Femur (tissue), 1 donor: ENCODE data around the gene OTOP3.
"Not testable (repeated sequence)": the region's sequence is repeated elsewhere in the genome, so short reads cannot be mapped to it uniquely, and the experiment has no call there.

Source experiments
- DNase-seq: peaks from one replicate; pipeline ENCODE4 v3.0.0-alpha.2; 2017

OTOP3 gene

DNA sequence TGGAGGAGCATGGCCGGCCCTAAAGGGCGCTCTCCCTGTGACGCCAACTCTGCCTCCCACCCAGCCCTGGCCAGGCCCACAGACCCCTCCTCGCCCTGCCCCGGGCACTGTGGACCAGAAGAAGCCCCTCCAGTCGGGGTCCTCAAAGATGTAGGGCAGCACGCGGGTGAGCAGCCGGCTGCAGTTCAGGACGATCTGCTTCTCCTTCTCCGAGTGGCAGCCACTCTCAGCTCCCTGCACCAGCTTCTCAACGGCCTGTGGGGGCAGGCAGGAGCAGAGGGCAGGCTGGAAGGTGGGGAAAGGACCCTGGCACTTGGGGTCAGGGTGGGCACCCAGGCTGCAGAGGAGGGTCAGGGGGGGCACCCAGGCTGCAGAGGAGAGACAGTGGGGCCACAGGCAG is 28.0 kb downstream of the OTOP3 start:
- no peak for DNase-seq

DNA sequence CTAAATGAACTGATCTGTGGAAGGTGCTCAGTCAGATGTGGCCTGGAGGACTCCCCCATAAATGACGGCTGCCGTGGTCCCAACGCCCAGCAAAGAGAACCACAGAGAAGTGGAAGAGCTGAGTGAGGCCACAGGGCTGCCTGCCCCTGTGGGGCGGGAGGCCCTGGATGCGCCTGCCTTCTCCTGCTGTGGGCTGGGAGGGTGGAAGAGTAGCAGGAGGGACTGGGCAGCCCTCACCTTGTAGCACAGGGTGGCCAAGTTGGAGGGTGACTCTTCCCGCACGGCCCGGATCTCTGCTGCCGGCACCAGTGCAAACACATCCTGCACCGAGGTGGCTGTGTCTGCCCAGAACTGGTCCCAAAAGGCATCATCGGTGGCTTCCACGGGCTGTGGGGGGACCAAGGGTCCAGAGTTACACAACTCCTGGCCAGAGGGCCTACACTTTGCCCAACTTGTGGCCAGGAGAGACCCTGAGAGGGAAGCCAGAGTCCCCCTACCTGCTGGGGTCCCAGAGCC is 28.6 kb downstream of the OTOP3 start:
- no peak for DNase-seq

DNA sequence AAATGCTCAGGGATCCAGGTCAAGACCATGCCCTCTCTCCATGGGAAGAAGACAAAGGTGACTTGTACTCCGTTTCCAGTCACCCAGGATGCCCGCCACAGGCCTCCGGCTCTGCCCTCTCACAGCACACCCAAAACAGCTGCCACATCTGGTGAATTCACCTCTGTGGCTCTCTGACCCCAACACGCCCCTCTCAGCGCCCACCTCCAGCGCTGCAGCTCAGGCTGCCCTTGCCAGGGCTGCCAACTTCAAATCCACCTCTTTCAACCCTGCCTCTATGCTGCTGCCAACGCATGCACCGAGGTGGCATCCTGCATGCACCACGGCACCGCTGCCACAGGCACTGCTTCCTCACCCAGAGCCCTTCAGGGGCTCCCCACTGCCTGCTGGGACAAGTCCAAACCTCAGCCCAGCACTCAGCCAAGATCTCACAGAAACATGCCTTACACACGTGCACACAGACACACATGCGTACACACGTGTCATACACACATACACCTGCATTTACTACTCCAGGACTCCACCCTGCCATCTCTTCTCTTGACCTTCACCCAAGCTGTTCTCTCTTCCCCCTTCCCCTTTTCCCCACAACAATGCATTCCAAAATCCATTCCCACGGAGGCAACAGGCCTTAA is 29.4 kb downstream of the OTOP3 start:
- no peak for DNase-seq

DNA sequence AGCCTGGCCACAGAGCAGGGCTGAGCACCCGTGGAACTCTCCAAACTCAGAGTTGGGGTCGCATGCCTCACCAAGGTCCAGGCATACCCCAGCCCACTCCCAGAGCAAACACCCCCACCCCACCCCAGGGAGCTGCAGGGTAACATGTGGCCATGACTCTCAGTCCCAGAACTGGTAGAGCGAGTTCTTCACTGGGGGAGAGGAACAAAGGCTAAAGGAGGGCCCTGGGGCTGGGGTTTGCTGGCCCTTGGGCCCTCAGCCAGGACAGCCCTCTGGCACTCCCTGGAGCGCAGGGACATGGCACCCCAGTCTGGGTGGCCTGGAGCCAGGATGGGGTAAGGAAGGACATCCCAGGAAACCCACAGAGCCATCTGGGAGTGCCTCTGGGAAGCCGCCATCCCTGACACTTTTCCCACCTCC is 32.7 kb downstream of the OTOP3 start:
- no peak for DNase-seq

- DNase-seq: not testable (repeated sequence)
Measured at GRCh38 chr17:74969501-74969900, 33.8 kb downstream of the OTOP3 start.

GRCh38 chr17:74970395-74970794 is 34.7 kb downstream of the OTOP3 start:
- no peak for DNase-seq

- no peak for DNase-seq
Measured at GRCh38 chr17:74971069-74971841, 35.6 kb downstream of the OTOP3 start.

DNA sequence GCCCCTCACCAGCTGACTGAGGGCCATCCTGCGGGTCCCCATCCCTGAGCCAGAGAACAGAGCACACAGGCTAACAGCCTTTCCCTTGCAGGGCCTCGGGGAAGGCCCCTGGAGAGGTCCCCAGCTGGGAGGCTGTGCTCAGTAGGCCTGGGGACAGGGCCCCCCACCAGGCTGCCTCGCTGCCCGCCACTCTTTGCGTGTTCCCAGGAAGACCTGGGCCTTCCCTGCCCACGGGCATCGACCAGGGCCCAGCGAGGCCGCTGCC is 36.1 kb downstream of the OTOP3 start:
- DNase-seq: no peak

GRCh38 chr17:74972107-74972972 is 36.6 kb downstream of the OTOP3 start, which contains the start of gene HID1:
HID1 (minus strand) TSS chr17:74972759; CDS start chr17:74972656, 103 bp downstream.
- peak; percentile 60 for DNase-seq

- DNase-seq: no peak
Measured at GRCh38 chr17:74972973-74973328, 37.3 kb downstream of the OTOP3 start.

DNA sequence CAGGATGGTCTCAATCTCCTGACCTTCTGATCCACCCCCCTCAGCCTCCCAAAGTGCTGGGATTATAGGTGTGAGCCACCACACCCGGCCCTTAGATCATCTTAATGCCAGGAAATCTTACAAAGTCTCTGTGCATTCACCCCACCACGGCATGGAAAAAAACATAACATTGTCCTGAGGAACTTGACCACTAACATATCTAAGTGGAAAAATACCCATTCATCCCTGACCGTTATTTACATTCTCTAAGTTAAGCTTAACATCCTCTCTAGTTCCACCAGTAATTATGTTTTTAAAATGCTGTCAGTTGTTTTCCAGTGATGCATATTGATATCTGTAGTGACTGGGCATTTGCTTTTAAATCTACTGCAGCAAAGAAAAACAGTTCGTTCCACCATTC is 40.2 kb downstream of the OTOP3 start:
- no peak for DNase-seq

GRCh38 chr17:74977802-74978201 is 42.1 kb downstream of the OTOP3 start:
- no peak for DNase-seq

DNA sequence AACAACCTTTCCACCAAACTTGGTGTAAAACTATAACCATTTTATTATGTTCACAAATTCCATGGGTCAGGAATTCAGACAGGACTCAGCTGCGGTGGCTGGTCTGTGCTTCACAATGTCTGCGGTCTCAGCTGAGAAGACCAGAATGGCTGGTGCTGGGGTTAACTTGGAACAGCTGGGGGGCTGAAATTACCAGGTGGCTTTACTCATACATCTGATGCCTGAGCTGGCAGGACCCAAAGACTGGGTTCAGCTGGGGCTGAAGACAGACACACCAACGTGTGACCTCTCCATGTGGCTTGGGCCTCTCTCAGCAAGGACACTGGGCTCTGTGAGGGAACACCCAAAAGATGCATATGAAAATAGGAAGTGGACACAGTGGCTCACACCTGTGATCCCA is 42.5 kb downstream of the OTOP3 start:
- DNase-seq: no peak

- no peak for DNase-seq
Measured at GRCh38 chr17:74979408-74980146, 43.9 kb downstream of the OTOP3 start.

GRCh38 chr17:74981318-74981978 is 45.8 kb downstream of the OTOP3 start:
- DNase-seq: no peak

DNA sequence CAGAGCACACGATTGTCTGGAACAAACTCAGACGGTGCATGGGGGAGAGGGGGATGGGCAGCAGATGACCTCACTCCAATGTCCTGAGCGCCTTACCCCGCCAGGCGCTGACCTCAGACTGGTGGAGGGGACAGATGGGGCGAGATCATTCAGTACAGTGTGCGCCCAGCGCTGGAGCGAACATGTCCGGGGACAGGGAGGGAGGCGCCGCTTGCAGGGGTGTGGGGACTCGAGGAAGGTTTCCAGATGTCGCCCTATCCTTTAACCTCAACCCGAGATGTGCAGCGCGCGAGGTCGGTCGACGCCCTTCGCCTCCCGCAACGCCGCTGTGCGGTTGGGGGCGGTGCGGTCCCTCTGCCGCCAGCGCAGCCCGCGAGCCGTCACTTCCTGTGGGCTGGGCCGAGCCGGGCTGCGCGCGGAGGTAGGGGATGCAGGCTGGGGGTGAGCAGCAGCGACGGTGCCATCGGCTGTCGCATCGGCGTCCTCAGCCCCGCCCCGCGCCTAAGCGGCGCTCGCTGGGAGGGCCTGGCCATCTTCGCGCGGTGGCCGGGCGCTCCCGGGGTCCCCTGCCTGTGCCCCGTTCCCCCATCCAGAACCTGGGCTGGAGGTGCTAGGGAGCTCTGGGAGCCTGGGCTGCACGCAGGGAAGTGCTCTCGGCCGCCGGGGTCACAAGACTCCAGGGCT is 46.4 kb downstream of the OTOP3 start:
- DNase-seq: peak; percentile 82

DNA sequence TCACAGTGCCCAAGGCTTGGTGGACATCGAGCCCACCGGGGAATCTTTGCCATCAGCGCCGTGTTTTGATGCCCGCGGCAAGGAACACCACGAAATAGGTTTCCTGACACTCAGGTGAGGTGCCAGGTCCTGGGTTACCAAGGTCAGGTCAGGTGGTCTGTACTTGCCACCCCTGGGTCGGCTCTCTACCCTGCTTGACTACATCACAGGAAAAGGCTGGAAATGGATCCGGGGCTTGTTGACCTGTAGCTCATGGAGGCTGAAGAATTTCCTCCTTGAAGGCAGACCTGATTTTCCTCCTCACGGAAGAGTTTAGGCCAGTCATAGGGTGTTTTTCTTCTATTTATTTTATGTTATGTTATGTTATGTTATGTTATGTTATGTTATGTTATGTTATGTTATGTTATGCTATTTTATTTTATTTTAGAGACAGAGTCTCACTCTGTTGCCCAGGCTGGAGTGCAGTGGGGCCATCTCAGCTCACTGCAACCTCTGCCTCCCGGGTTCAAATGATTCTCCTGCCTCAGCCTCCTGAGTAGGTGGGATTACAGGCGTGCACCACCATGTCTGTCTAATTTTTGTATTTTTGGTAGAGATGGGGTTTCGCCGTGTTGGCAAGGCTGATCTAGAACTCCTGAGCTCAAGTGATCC is 47.1 kb downstream of the OTOP3 start:
- not testable (repeated sequence) for DNase-seq

GRCh38 chr17:74986206-74986576 is 50.5 kb downstream of the OTOP3 start:
- DNase-seq: no peak

DNA sequence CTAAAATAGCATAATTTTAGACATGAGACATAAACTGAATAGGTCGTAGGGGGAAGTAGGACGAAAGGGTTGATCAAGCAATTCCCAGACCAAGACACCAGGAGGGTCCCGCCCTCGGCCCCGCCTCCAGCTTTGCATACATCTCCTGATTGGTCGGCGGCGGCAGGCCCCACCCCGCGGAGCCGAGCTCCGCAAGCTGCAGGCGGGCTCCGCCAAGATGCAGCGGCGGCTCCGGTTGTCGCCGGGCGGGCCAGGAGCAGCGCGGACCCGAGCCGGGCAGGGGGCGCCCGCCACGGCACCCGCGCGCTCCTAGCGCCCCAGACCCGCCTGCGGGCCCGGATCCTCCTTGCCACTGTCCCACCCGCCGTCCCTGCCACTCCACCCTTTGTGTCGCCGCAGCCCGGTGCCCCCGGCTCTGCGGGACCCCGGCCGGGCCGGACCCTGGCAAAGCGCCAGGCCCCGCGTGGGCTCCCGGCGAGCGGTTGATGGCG is 51.8 kb downstream of the OTOP3 start, which contains the start of gene CDR2L:
Gene CDR2L (plus strand): TSS at position 215 of the 491 bp plus-strand sequence. CDS start 412 bp downstream, outside the sequence.
- peak; percentile 98 for DNase-seq

GRCh38 chr17:74987909-74988711 is 52.4 kb downstream of the OTOP3 start:
- DNase-seq: peak; percentile 95
